Spleen (tissue), 7 donors: ENCODE data around the gene SBK3.

Experiments used
- CTCF ChIP-seq, 11 experiments: fragments of 200-600 bp in 7 of 11; fragments of 450-650 bp in 4 of 11; sonication (generic) in 4 of 11; IDR thresholded peaks in 8 of 11; conservative IDR thresholded peaks in 3 of 11; 1 replicate in 7 of 11; 2 replicates in 4 of 11; pipeline versions ENCODE4 v1.4.0 to v1.8.0; 2016 to 2021; ENCODE audit warnings: antibody characterized with exemption in 11 of 11, inconsistent platforms in 4 of 11, mild to moderate bottlenecking in 1 of 11
- POLR2A ChIP-seq, 3 donors: fragments of 450-650 bp; IDR thresholded peaks; one replicate each; pipeline ENCODE4 v1.5.1; 2017; ENCODE audit warnings: antibody characterized with exemption in 3 of 3, mild to moderate bottlenecking in 1 of 3
- donor health status: DM: no; HTN: no; CAD: no; lungs with moderate emphysema.
- donor health status: DM: no; HTN: no; CAD: no.
- donor health status: DM: no; HTN: no; CAD: no.

- TF ChIP-seq POLR2A (IDR thresholded peaks at IDR 0.05): no peak
- peak in 3 of 11 experiments; percentile 24 to 31 (median 25) for TF ChIP-seq CTCF (IDR thresholded peaks at IDR 0.05 in 8 of 11, conservative IDR thresholded peaks at IDR 0.05 in 3 of 11)
Measured at GRCh38 chr19:55504252-55504603, 41.1 kb downstream of the SBK3 start.
